Smooth muscle cell of the umbilical artery (primary cell): ENCODE measurements around the gene OTOG. TPM values are rescaled to one million over a fixed set of nuclear protein-coding genes. Genes with fewer than 3 reads are reported as not detected.

Experiments
- total RNA-seq: library from RNA; depleted of rRNA; stranded (reverse); fragments of >200 nt; gene quantifications from 2 replicates; pipeline ENCODE4 v1.2.3, GENCODE V29; 2014

Gene OTOG, protein sequence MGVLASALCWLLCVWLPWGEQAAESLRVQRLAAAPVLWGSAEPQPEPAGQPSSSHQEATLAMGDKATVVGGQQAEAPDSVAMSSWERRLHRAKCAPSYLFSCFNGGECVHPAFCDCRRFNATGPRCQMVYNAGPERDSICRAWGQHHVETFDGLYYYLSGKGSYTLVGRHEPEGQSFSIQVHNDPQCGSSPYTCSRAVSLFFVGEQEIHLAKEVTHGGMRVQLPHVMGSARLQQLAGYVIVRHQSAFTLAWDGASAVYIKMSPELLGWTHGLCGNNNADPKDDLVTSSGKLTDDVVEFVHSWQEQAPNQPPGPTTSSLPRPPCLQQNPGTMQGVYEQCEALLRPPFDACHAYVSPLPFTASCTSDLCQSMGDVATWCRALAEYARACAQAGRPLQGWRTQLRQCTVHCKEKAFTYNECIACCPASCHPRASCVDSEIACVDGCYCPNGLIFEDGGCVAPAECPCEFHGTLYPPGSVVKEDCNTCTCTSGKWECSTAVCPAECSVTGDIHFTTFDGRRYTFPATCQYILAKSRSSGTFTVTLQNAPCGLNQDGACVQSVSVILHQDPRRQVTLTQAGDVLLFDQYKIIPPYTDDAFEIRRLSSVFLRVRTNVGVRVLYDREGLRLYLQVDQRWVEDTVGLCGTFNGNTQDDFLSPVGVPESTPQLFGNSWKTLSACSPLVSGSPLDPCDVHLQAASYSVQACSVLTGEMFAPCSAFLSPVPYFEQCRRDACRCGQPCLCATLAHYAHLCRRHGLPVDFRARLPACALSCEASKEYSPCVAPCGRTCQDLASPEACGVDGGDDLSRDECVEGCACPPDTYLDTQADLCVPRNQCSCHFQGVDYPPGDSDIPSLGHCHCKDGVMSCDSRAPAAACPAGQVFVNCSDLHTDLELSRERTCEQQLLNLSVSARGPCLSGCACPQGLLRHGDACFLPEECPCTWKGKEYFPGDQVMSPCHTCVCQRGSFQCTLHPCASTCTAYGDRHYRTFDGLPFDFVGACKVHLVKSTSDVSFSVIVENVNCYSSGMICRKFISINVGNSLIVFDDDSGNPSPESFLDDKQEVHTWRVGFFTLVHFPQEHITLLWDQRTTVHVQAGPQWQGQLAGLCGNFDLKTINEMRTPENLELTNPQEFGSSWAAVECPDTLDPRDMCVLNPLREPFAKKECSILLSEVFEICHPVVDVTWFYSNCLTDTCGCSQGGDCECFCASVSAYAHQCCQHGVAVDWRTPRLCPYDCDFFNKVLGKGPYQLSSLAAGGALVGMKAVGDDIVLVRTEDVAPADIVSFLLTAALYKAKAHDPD (N-terminal part only)
- total RNA-seq, result not detected in 2 replicates

DNA sequence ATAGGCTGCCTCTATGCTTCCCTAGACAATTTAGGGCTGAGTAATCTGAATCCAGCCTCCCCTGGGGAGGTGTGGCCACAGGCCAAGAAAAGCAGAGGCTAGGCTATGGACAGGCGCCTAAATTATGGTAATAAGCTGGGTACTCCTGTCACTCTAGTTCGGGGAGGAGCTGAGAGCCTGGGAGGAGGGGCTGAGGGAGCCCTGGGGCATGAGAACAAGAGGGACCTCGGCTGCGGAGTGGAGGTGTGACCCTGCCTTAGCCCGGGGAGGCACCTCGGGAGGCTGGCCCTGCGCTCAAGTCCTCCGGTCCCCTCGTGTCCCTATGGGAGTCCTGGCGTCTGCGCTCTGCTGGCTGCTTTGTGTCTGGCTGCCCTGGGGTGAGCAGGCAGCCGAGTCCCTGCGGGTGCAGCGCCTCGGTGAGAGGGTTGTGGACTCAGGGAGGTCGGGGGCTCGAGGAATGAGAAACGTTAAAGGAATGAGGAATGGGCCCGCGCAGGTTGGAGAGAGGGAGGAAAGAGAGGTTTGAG, at the start of gene OTOG:
Gene OTOG, plus strand, starts transcription at position 209 of the 527 bp plus-strand sequence. Its CDS starts 114 bp downstream, at position 323.

DNA sequence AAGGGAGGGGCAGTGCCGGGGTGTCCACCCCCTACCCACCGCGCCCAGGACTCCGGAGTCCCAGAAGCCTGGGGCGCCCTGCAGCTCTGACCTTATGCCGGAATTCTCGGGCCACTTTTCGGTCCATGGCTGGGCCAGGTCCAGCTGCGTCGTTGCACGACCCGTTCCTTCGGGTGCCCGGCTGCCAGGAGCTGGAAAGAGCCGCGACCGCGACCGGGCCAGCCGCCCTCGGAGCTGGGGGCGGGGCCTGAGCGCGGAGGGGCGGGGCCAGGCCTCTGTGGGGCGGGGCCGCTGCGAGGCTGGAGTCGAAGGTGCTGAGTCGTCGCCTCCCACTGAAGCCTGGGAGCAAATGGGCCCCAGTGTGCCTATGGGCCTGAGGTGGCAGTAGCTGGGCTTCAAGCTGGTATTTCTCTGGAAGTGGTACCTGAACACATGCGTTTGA, 2.9 kb upstream of the OTOG start, which contains the start of gene USH1C:
Gene USH1C, minus strand, starts transcription at position 236 of the 442 bp plus-strand sequence. Its CDS starts 109 bp downstream, at position 127.

Other genes with a start within 250 kb of the OTOG start
- gene NCR3LG1, start 195.5 kb upstream of the OTOG start, total RNA-seq, result 5.6 and 11.1 TPM in 2 replicates
- gene KCNJ11, start 158.6 kb upstream of the OTOG start, total RNA-seq, result not detected in 2 replicates
- gene ABCC8, start 70.4 kb upstream of the OTOG start, total RNA-seq, result not detected in 2 replicates
- not detected in 2 replicates for gene USH1C, start 2.8 kb upstream of the OTOG start, total RNA-seq
- not detected in 2 replicates for gene MYOD1, start 172.3 kb downstream of the OTOG start, total RNA-seq
- not detected in 2 replicates for gene KCNC1, start 187.5 kb downstream of the OTOG start, total RNA-seq